Smooth muscle cell (in vitro differentiated cells): ENCODE measurements around the gene KIF3A. TPM values are rescaled to one million over a fixed set of nuclear protein-coding genes. Genes with fewer than 3 reads are reported as not detected.
A peak's percentile ranks its signal among the peaks of the same experiment; 100 is the strongest.

Experiments used
- DNase-seq: peaks from one replicate; lab custom pipeline; 2025; ENCODE audit not compliant: unreplicated experiment; lab: John Stamatoyannopoulos, UW
- H2AFZ ChIP-seq: fragments of 200-600 bp; sonication (generic); 2 replicates; pipeline ENCODE4 v1.6.0; 2016; ENCODE audit warnings: antibody characterized with exemption, low read depth, mild to moderate bottlenecking
- H3F3A ChIP-seq: fragments of 200-600 bp; sonication (generic); 2 replicates; pipeline ENCODE4 v1.6.0; 2017; ENCODE audit warnings: antibody characterized with exemption, low read depth
- H3K27ac ChIP-seq: fragments of 200-600 bp; sonication (generic); 2 replicates; pipeline ENCODE4 v1.5.1; 2016; ENCODE audit warnings: low read depth, mild to moderate bottlenecking
- H3K27me3 ChIP-seq: fragments of 200-600 bp; sonication (generic); 2 replicates; pipeline ENCODE4 v1.6.1; 2016; ENCODE audit warnings: low read depth, mild to moderate bottlenecking
- H3K36me3 ChIP-seq: fragments of 200-600 bp; sonication (generic); 2 replicates; pipeline ENCODE4 v1.5.1; 2016; ENCODE audit warnings: low read depth
- H3K4me1 ChIP-seq: fragments of 200-600 bp; sonication (generic); 2 replicates; pipeline ENCODE4 v1.5.1; 2016; ENCODE audit warnings: low read depth
- H3K4me2 ChIP-seq: fragments of 200-600 bp; sonication (generic); 2 replicates; pipeline ENCODE4 v1.6.0; 2016; ENCODE audit warnings: mild to moderate bottlenecking
- H3K4me3 ChIP-seq: fragments of 200-600 bp; sonication (generic); 2 replicates; pipeline ENCODE4 v1.5.1; 2016; ENCODE audit warnings: mild to moderate bottlenecking
- H3K79me2 ChIP-seq: fragments of 200-600 bp; sonication (generic); 2 replicates; pipeline ENCODE4 v1.6.0; 2016; ENCODE audit warnings: low read depth, mild to moderate bottlenecking
- H3K9ac ChIP-seq: fragments of 200-600 bp; sonication (generic); 2 replicates; pipeline ENCODE4 v1.6.0; 2016; ENCODE audit warnings: low read depth
- H3K9me3 ChIP-seq: fragments of 200-600 bp; sonication (generic); replicated peaks from 2 replicates; pipeline ENCODE4 v1.5.1; 2016; ENCODE audit warnings: low read depth
- H4K20me1 ChIP-seq: fragments of 200-600 bp; sonication (generic); 2 replicates; pipeline ENCODE4 v1.6.0; 2016; ENCODE audit warnings: low read depth
- WGBS: methylation state at CpG from one replicate; pipeline ENCODE4 v1.1.7; 2016; ENCODE audit warnings: low lambda C conversion rate; 5-methylcytosine and 5-hydroxymethylcytosine counted together
- polyA plus RNA-seq: library from polyadenylated mRNA; unstranded; fragments of >200 nt; fragmentation: Nextera tagmentation; extraction: Ambion mirVana; gene quantifications from 2 replicates; pipeline ENCODE4 v1.2.1, GENCODE V29; 2016
- total RNA-seq: library from RNA; depleted of rRNA; stranded (reverse); fragments of >200 nt; gene quantifications from 2 replicates; pipeline ENCODE4 v1.2.3, GENCODE V29; 2014
- TF ChIP-seq, protein P1 (sequence below): fragments of 200-600 bp; sonication (generic); IDR thresholded peaks from 2 replicates; pipeline ENCODE4 v1.5.1; 2017; ENCODE audit warnings: borderline replicate concordance, mild to moderate bottlenecking, antibody characterized with exemption; ENCODE audit not compliant: insufficient read depth, poor library complexity, severe bottlenecking

The KIF3A gene
- total and polyA plus RNA-seq, 2 experiments from 2014 or later: 12.6 to 21.4 TPM

DNA sequence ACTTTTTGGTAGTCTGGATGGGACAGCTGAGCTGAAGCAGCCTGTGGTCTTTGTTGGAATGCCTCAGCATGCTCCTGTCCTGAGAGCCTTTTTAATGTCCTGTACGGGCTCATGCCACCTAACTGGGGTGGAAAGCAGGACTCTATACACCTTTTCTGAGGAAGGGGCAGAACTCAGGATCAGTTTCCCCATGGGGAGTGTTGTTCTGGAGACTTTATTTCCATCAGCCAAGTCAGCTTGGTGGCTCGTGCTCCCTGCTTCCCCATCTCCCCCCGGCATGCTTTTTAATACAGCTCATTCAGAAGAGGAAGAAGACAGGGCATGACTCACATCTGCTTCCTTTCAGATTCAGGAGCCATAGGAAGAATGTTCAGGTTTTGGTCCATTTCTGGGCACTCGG, 44.8 kb upstream of the KIF3A start:
- Histone ChIP-seq H4K20me1 (no peaks in the 10 kb centered on the region), H3K4me3 (no peak overlapping the region), H3K27me3 (no peaks in the 10 kb centered on the region), H3K9me3 (no peaks in the 10 kb centered on the region), H3K79me2 (no peaks in the 10 kb centered on the region), H3K4me2 (peak overlapping the region; percentile 45), H3F3A (no peaks in the 10 kb centered on the region), H3K36me3 (no peaks in the 10 kb centered on the region), H3K4me1 (peaks cover 4% of the 10 kb centered on the region), H2AFZ (peak overlapping the region; percentile 61), H3K27ac (no peak overlapping the region), H3K9ac (no peak overlapping the region)
- no peak for DNase-seq
- TF ChIP-seq, protein P1, sequence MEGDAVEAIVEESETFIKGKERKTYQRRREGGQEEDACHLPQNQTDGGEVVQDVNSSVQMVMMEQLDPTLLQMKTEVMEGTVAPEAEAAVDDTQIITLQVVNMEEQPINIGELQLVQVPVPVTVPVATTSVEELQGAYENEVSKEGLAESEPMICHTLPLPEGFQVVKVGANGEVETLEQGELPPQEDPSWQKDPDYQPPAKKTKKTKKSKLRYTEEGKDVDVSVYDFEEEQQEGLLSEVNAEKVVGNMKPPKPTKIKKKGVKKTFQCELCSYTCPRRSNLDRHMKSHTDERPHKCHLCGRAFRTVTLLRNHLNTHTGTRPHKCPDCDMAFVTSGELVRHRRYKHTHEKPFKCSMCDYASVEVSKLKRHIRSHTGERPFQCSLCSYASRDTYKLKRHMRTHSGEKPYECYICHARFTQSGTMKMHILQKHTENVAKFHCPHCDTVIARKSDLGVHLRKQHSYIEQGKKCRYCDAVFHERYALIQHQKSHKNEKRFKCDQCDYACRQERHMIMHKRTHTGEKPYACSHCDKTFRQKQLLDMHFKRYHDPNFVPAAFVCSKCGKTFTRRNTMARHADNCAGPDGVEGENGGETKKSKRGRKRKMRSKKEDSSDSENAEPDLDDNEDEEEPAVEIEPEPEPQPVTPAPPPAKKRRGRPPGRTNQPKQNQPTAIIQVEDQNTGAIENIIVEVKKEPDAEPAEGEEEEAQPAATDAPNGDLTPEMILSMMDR: no peak
- 31% methylated on average over 4 of the region's 4 CpGs for WGBS

DNA sequence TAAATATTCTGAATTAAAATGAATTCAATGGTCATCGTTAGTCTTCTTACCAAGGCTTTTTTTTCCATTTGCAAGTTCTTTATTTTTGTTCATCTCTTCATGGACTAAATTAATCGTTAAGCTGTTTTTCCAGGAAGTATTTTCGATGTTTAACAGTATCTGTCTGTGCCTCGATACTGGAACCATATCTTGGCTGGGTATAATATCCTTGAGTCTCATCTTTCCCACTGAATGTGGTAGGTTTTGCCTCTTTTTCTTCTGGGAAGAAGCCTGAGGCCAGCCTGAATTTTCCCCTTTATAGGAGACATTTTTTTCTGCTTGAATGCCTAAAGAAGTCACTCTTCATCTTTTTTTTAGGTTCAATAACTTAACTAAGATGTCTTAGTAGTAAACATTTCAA, 43.7 kb upstream of the KIF3A start:
- no peak for DNase-seq
- H4K20me1 ChIP-seq: no peaks in the 10 kb centered on the region
- no peak overlapping the region for H3K9ac ChIP-seq
- no peaks in the 10 kb centered on the region for H3K36me3 ChIP-seq
- WGBS: 94% methylated on average over 4 of the region's 4 CpGs
- H3K4me3 ChIP-seq: no peak overlapping the region
- H3K4me2 ChIP-seq: no peak overlapping the region
- H3K27me3 ChIP-seq: no peaks in the 10 kb centered on the region
- TF ChIP-seq, protein P1: no peak
- H3F3A ChIP-seq: no peaks in the 10 kb centered on the region
- peaks cover 8% of the 10 kb centered on the region for H3K79me2 ChIP-seq
- no peak overlapping the region for H3K27ac ChIP-seq
- H3K9me3 ChIP-seq: no peaks in the 10 kb centered on the region
- H3K4me1 ChIP-seq: peaks cover 6% of the 10 kb centered on the region
- H2AFZ ChIP-seq: no peak overlapping the region

DNA sequence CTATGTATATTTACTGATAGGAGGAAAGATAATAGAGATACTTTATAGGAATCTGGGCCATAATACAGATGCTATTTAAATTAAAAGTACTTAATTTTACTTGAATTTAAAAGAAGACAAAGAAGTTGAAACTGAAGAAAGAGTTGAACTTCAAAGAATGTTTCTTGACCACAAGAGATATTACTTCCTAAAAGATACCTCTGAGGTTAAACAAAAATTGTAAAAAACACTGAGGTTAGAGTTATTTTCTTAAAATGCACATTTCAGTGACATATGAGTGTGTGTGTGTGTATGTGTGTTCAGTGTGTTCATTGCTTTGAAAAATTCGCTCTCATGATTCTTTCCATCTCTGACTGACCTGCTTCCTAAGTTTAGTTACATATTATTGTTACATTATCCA, 43.2 kb upstream of the KIF3A start:
- Histone ChIP-seq H3K27me3 (no peaks in the 10 kb centered on the region), H3K4me1 (peaks cover 10% of the 10 kb centered on the region), H3K9ac (no peak overlapping the region), H3K36me3 (no peaks in the 10 kb centered on the region), H4K20me1 (peaks cover 2% of the 10 kb centered on the region), H3K27ac (no peak overlapping the region), H3K79me2 (peaks cover 12% of the 10 kb centered on the region), H3K4me3 (no peak overlapping the region), H3K9me3 (no peaks in the 10 kb centered on the region), H3F3A (no peaks in the 10 kb centered on the region), H2AFZ (no peak overlapping the region), H3K4me2 (no peak overlapping the region)
- no peak for DNase-seq
- 91% methylated on average over 1 of the region's 1 CpG for WGBS
- TF ChIP-seq, protein P1: no peak

DNA sequence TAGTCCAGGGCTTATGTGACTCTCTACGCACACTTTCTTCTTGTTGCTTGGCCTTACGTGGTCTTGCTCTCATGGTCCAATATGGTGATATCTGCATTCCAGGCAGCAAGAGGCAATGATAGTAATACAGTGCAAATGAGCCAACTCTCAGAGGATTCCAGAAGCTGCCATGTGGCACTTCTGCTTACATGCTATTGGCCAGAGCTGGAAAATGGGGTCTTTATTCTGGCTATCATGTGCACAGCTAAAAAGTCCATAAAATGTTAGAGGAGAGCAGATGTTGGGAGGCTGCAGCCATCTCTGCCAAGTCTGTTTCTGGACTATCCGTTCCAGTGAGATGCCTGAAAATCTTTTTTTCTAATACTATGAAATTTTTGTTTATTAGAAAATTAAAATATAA, 42.6 kb upstream of the KIF3A start:
- H4K20me1 ChIP-seq: peaks cover 9% of the 10 kb centered on the region
- no peak overlapping the region for H3K27ac ChIP-seq
- H3K4me1 ChIP-seq: peaks cover 13% of the 10 kb centered on the region
- H3K4me2 ChIP-seq: no peak overlapping the region
- no peak for DNase-seq
- no peaks in the 10 kb centered on the region for H3K9me3 ChIP-seq
- no peaks in the 10 kb centered on the region for H3K36me3 ChIP-seq
- no peaks in the 10 kb centered on the region for H3K27me3 ChIP-seq
- no peak overlapping the region for H2AFZ ChIP-seq
- H3K4me3 ChIP-seq: no peak overlapping the region
- TF ChIP-seq, protein P1: no peak
- H3K9ac ChIP-seq: no peak overlapping the region
- WGBS: 95% methylated on average over 3 of the region's 3 CpGs
- peaks cover 18% of the 10 kb centered on the region for H3K79me2 ChIP-seq
- no peaks in the 10 kb centered on the region for H3F3A ChIP-seq
